GM18498 (cell line): ENCODE measurements around the gene SELPLG.
"Not testable (repeated sequence)": the region's sequence is repeated elsewhere in the genome, so short reads cannot be mapped to it uniquely, and the experiment has no call there.

Experiments used
- ATAC-seq: cut with Tn5 transposase; IDR thresholded peaks from one replicate; pipeline ENCODE4 v1.9.1; 2021; ENCODE audit warnings: mild to moderate bottlenecking, moderate library complexity; ENCODE audit not compliant: unreplicated experiment

Gene SELPLG

DNA sequence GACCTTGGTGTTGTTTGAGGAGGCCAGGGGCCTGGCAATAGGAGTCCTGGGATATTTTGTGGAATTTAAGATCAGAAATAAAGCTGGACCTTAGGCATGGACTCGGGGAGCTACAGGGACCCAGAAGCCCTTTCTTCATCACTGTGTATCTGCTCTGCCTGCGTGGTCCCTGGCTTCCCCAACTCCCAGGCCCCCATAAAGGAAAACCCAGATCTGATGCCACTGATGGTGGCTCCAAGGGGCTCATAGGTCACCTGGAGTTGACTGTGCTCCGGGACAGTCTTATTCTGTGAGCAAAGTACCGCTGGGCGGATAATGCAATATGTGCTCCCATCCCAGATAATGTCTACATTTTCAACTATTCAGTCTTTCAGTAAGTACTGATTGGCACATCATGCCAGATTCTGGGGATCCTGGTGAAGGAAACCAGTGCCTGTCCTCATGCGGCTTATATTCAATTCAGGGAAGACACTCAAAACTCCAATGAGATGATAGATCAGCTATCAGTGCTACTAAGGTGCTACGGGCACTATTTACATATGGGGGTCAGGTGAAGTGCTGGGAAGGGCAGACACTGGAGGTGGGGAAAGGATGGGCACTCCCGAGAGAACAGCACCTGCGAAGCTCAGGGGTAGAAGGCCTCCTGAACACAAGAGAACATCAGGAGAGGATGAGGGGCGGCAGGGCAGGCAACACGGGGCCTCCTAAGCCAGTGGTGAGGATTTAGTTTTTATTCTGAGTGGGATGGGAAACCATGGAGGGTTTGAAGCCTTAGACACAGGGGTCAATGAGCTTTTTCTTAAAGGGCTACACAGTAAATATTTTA is 5.5 kb upstream of the SELPLG start:
- no peak for ATAC-seq

DNA sequence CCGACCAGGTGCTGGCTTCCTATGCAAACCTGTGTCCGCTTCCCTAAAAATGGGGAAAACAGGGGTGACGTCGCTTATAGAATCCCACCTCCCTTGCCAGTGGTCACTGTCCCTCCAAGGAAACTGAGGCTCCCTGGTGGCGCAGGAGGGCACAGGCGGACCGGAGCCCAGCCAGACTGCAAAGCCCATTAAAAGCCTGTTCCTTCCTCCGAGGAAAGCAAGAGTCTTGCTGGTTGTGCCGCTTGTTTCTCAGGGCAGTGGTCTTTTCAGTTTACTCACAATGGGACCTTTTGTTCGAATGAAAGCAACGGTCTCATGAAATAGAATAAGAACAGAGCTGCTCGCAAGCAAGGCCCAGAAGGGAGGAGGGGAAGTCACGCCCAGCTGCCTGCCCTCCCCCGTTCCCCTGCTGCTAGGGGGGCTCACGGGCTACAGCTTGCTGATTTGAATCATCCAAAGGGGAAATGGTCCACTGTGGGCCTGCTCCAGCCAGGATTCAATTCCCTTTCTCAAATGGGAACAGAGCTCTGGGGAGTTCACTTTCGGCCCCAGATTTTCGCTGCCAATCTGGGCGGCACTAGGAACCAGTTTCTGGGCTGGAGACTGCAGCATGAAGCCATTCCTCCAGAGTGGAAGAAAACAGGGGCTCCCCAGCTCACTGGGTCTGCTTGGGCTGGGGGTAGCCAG is 4.6 kb upstream of the SELPLG start:
- ATAC-seq, result no peak

- ATAC-seq, result no peak
These were observed 3.7 kb upstream of the SELPLG start for GRCh38 chr12:108637222-108637971.

DNA sequence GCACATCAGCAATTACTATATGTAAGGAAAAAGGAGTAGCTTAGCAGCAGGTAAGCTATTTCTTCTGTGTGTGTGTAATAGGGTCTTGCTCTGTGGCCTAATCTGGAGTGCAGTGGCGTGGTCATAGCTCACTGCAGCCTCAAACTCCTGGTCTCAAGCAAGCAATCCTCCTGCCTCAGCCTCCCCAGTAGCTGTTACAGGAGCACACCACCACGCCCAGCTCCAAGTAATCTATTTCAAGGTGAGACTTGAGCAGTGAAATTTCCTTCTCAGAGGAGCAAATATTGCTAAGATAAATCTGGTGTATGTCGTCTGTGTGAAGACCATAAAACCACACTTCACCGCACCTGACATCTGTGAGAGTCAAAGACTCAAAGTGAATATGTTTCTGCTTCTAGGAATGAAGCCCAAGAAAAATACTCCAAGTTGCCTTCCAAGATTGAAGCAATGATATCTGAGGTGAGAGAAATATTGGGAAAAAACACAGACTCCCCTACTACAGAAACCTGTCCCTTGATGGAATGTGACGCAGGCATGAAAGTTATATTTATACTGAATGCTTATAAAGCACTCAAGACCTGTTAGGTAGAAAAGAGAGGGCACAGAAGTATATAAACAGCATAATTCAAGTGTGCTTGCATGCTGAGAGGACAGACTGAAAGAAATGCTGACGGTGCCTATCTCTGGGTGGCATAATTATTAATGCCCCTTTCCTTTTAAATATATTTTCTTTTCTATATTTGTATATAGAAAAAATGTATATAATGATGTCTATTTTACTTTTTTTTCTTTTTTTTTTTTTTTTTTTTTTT is 2.5 kb upstream of the SELPLG start:
- peak; percentile 0 for ATAC-seq

GRCh38 chr12:108635201-108635996 is 1.7 kb upstream of the SELPLG start:
- peak; percentile 58 for ATAC-seq

- no peak for ATAC-seq
These were observed 652 bp upstream of the SELPLG start for GRCh38 chr12:108634341-108634751.

DNA sequence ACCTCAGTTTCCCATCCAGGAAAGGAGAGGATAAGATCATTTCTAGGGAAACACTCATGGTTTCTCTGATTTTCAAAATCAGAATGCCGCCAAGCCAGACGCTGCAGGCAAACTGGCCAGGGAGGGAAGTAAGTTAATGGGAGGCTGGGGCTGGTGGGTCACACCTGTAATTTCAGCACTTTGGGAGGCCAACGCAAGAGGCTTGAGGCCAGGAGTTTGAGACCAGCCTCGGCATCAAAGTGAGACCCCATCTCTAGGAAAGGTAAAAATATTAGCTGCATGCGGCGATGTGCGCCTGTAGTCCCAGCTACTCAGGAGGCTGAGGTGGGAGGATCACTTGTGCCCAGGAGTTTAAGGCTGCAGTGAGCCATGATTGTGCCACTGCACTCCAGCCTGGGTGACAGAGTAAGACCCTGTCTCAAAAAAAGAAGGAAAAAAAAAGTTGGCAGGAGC is 587 bp downstream of the SELPLG start:
- no peak for ATAC-seq

DNA sequence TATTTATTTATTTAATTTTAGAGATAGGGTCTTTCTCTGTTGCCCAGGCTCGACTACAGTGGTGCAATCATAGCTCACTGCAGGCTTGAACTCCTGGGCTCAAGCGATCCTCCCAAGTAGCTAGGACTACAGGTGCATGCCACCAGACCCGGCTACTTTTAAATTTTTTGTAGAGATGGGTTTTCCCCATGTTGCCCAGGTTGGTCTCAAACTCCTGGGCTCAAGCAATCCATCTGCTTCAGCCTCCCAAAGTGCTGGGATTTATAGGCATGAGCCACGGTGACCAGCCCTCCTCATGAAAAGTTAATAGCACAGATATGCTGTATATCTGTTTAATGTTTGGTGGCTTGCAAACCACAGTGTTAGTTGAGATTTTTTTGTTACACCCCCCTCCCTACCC is 2.4 kb downstream of the SELPLG start:
- ATAC-seq, result not testable (repeated sequence)

DNA sequence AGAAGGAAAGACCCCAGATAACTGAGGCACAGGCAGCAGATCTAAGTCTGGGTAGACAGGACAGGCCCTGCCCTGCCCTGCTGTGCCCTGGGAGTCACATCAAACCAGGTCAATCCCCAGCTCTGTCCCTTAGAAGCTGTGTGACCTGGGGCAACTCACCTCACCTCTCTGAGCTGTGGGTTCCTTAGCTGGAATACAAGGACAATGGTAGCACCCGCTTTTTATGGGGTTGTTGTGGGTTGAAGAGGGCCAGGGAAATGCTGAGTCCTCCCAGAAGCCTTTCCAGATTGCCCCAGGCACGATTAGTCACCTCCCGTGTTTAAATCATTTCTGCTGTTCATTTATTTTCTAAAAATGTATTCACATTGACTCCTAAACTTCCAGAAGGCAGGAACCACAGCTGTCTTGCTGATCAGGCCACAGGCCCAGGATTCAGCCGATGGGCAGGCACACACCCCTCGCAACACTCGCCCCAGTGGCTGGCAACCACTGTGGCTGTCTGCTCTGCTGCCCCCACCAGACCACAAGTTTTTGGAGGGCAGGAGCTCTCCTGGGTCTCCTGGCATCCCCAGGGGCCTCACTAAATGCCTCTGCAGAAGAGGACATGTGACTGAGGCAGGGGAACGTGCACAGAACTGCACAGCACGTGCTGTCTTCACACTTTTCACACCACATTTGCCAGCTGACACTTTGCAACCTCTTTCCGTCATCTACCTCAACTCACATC is 3.0 kb downstream of the SELPLG start:
- ATAC-seq, result no peak

GRCh38 chr12:108629824-108630476 is 3.7 kb downstream of the SELPLG start:
- no peak for ATAC-seq

DNA sequence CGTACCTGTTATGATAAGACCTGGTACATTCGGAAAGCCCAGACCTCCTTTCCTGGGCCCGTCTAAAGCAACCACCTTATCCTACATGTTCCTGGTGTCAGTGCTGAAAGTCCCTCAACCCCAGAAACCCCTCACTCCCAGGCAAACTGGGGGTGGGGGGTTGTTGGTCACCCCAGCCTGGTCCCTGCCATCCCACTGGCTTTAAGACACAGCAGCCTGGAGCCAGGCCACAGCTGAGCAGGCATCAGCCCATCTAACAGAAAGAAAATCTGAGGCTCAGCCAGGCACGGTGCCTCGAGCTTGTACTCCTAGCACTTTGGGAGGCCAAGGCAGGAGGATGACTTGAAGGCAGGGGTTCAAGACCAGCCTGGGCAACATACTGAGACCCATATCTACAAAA is 4.5 kb downstream of the SELPLG start:
- ATAC-seq, result no peak

DNA sequence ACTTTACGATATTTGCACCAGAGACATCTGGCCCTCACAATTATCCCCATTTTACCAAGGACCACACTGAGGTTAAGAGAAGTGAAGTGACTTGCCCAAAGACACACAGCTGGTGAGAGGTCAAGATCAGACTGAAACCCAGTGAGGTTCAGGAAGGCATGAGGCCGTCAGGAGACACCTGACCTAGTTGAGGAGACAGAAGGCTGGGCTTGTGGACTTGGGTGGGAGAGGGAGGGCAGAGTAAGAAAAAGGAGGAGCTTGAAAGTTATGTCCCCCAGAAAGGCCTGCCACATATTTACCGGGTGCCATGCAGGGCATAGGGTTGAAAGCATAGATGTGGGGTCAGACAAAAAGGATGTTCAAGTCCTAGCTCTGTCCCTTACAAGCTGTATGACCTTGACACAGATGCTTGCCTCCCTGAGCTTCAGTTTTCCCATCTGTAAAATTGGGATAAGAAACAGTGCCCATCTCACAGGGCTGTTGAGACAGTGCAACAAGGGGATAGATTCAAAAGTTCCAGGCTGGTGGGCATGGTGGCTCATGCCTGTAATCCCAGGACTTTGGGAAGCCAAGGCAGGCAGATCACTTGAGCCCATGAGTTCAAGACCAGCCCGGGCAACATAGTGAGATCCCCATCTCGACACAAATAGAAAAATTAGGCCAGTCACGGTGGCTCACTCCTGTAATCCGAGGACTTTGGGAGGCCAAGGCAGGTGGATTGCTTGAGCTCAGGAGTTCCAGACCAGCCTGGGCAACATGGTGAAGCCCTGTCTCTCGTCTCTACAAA is 6.4 kb downstream of the SELPLG start:
- ATAC-seq, result no peak

GRCh38 chr12:108625228-108625627 is 8.5 kb downstream of the SELPLG start:
- no peak for ATAC-seq

DNA sequence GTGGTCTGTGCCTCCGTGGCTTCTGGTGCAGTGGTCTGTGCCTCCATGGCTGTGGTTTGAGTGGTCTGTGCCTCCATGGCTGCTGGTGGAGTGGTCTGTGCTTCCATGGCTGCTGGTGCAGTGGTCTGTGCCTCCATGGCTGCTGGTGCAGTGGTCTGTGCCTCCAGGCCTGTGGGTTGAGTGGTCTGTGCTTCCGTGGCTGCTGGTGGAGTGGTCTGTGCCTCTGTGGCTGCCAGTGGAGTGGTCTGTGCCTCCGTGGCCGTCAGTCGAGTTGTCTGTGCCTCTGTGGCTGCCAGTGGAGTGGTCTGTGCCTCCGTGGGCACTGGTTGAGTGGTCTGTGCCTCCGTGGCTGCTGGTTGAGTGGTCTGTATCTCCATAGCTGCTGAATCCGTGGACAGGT is 10.1 kb downstream of the SELPLG start:
- ATAC-seq, result no peak

DNA sequence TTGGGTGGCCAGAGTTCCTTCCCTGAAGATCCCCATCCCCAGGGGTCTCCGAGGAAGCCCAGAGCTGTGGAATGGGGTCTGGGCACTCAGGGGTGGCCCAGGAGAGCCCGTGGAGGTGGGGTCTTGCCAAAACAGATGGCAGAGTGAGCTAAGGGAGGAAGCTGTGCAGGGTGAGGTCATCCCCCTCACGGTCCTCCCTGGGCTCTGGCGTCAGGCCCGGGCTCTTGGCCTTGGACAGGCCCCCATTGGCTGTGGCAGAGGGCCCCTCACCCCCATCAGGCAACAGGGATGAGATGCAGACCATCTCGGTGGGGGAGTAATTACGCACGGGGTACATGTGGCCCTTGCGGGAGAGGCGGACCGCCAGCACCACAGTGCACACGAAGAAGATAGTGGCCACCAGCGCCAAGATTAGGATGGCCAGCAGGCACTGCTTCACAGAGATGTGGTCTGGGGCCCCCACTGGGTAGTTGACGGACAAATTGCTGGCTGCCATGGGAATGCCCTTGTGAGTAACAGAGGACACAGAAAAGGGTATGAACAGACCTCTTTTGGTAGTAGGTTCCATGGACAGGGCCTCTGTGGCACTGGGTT is 10.7 kb downstream of the SELPLG start:
- no peak for ATAC-seq

DNA sequence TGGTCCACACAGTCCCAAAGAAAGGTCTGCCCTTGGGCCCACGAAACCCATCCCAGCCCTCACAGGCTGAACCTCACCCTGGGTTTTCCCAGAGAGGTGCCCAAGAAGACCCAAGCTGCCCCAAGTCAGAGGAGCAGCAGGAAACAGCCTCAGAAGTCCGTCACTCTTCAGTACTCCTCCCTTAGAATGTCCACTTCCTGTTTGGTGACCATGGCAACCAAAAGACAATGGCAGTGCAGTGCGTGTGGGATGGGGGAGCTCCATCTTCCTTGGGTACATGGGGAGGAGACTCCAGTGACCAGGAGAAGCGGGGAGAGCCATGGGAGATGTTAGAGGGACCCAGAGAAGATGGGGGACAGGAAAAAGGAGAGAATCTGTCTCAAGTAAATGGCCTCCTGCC is 11.3 kb downstream of the SELPLG start:
- ATAC-seq, result no peak

DNA sequence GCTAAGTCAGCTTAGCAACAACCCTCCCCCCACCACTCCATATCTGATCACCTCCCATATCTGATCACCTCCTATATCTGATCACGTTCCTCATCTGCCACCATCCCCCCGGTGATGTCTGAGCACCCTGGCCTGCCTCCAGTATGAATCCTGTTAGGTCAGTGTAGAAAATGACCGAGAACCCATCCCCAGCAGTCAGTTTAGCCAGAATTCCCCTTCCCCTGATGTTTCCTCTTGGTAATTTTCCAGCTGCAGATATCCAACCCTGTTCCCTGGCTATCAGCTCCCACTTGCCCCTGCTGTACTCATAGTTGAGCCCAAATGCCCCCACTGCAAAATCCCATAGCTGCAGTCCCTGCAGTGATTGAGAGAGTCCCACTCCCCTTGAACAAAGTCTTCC is 12.5 kb downstream of the SELPLG start:
- no peak for ATAC-seq
